ENCODE results near the gene CLK2.

DNA sequence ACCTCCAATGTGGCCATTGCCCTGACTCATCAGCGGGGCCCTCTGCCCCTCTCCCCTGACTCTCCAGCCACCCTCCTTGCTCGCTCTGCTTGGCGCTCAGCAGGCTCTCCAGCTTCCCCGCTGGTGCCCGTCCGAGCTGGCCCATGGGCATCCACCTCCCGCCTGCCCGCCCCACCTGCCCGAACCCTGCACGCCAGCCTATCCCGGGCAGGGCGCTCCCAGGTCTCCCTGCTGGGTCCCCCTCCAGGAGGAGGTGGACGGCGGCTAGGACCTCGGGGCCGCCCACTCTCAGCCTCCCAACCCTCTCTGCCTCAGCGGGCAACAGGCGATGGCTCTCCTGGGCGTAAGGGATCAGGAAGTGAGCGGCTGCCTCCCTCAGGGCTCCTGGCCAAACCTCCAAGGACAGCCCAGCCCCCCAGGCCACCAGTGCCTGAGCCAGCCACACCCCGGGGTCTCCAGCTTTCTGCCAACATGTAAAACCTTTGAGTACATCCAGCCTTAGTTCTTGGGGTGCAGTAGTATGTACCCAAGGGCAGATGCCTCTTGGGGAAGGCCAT, 14.8 kb upstream of the CLK2 start:
- TF ChIP-seq, protein P1, sequence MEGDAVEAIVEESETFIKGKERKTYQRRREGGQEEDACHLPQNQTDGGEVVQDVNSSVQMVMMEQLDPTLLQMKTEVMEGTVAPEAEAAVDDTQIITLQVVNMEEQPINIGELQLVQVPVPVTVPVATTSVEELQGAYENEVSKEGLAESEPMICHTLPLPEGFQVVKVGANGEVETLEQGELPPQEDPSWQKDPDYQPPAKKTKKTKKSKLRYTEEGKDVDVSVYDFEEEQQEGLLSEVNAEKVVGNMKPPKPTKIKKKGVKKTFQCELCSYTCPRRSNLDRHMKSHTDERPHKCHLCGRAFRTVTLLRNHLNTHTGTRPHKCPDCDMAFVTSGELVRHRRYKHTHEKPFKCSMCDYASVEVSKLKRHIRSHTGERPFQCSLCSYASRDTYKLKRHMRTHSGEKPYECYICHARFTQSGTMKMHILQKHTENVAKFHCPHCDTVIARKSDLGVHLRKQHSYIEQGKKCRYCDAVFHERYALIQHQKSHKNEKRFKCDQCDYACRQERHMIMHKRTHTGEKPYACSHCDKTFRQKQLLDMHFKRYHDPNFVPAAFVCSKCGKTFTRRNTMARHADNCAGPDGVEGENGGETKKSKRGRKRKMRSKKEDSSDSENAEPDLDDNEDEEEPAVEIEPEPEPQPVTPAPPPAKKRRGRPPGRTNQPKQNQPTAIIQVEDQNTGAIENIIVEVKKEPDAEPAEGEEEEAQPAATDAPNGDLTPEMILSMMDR (IDR thresholded peaks at IDR 0.05) = no peak
- TF ChIP-seq POLR2AphosphoS5 (IDR thresholded peaks at IDR 0.05) (no peak), POLR2A (IDR thresholded peaks at IDR 0.05) (no peak)
